Measurements from ENCODE around the gene TWIST2.

Gene TWIST2

GRCh38 chr2:238838786-238839327, 9.0 kb upstream of the TWIST2 start:
- no peak for DNase-seq

DNA sequence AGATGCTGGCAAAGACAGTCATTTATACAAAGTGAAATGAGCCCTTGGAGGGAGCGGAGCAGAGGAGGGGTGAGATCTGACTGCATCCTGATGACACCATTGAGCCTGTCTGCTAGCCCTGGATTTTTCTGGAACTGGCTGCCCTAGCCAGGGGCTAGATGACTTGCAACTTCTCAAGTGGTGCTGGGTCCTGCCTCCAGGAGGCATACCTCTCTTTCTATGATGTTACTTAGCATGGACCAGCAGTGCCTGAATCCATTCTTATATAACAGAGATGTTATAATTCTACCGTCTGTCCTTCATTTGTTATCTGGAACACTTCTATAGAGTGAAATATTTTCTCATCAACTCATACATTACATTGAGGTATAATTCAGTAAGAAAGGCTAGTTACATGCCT, 8.5 kb upstream of the TWIST2 start:
- DNase-seq = no peak

DNA sequence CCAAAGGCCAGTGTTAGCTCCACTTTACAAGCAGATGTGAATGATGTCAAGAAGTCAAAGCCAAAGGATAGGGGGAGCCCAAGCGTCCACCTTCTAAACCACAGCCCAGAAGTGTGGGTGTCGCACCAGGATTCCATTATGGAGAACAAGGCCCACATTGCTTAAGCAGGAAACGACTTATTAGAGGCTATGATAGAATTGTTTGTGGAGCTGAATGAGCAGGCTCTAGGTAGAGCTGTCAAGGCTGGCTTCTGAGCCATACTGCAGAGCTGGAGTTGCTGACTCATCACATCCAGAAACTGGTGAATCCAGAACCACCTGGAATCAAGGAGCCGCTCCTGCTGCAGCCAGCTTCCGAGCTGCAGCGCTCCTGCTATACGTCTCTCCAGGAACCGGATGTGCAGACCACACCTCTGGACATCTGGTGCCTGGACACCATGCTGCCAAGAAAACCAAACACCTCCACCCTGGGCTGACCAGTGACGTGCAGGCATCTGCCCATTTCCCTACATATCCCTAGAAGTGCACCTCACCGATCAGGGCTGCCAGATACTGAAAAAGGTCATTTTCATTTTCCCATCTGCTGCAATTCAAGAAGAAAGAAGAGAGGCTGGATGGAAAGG, 6.2 kb upstream of the TWIST2 start:
- no peak for DNase-seq

- peak; percentile 45 for DNase-seq
Observed at GRCh38 chr2:238843476-238843875, 4.4 kb upstream of the TWIST2 start.

DNA sequence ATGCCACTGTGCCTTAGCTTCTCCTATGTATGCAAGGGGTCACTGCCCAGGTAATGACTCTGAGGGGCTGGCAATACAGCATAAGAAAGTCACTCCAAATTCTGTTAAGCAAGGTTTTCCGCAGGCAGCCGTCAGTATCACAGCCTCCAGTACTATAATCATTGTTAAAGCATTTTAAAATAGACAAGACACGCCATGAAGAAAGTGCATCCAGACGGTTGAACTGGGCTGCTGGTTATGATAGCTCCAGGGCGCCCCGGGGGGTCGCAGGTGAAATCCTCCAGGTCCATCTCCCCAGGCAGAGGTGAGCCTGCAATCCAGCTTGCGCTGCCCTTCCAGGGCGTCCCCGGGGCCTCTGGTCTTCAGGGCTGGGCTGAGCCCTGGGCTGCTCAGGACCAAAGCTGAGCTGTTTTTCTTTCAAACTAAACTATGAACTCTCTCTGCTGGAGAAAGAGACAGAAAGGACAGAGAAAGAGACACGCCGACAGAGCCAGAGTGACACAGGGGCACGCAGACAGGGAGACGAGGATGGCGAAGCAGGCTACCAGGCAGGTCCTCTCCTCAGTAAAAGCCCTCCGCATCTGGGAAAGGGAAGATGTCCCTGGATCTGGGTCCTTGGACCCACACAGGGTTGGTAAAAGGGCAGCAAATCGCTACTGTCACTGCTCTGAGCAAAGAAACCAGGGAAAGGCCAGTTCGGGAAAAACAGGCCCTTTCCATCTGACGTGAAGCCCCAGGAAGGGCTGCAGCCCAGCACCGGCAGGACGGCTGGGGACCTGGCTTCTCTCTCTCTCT, 2.1 kb upstream of the TWIST2 start:
- no peak for DNase-seq

GRCh38 chr2:238846378-238846627, 1.6 kb upstream of the TWIST2 start:
- no peak for DNase-seq

- DNase-seq = peak; percentile 59
Observed at GRCh38 chr2:238846628-238847418, 1.1 kb upstream of the TWIST2 start.

GRCh38 chr2:238847419-238847801, 475 bp upstream of the TWIST2 start:
- DNase-seq = no peak

- no peak for DNase-seq
Observed at GRCh38 chr2:238848691-238848975, 748 bp downstream of the TWIST2 start.

GRCh38 chr2:238848976-238849853, 1.3 kb downstream of the TWIST2 start:
- DNase-seq = peak; percentile 51

GRCh38 chr2:238850091-238850490, 2.2 kb downstream of the TWIST2 start:
- DNase-seq = no peak

DNA sequence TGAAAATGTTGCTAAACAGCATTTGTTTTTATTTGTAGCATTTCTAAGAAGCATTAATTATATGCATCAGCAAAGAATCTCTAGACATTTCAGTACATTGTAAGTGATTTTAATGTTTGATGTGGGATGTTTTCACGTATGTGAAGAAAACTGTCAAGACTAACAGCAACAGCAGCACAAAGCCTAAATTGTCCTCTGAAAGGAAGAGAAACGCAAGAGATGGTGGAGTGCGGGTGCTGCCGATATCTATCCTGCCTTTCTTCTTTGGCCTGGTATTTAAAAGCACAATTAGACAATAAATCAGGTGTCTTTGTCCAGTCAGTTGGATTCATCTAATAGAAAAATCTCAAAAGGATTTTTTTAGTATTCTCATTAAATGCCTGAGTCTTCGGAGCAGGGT, 3.1 kb downstream of the TWIST2 start:
- peak; percentile 44 for DNase-seq

DNA sequence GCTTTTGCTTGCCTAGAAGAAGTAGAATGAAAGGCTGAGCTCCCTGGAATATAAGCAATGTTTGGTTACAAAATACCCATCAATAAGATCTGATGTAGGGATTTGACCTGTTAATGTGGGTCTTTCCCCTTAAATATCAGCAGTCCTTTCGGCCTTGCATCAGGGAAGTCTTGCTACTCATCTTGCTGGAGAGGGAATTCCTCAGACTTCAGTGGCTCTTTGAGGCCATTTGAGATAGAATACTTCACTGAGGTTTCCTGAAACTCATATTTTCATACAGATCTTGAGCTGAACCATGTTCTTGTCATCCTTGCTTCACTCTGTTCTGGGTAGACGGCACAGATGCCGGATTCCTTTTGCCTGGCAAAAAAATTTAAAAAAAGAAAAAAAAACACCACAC, 3.9 kb downstream of the TWIST2 start:
- peak; percentile 53 for DNase-seq

- peak; percentile 39 for DNase-seq
Observed at GRCh38 chr2:238852206-238852869, 4.5 kb downstream of the TWIST2 start.

GRCh38 chr2:238853218-238853617, 5.3 kb downstream of the TWIST2 start:
- DNase-seq = peak; percentile 45

DNA sequence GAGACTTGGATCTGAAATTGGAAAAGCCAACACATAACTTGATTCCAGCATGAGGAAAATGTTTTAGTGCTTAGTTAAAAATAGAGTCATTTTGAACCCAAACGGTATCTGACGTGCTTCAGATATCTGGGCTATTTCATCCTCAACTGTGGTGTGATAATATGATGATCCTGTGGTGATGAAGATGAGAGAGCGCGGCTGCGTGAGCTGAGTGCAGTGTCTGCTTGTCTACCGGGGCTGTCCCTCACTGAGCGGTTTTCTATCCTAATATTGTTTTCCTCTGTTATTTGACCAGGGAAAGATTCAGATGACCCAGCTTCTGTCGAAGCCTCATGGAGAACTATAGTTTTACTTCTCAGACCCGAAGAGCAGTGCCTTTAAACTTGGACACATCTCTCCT, 5.8 kb downstream of the TWIST2 start:
- DNase-seq = peak; percentile 67

GRCh38 chr2:238854246-238854645, 6.4 kb downstream of the TWIST2 start:
- DNase-seq = peak; percentile 57

- peak; percentile 65 for DNase-seq
Observed at GRCh38 chr2:238854699-238855229, 6.9 kb downstream of the TWIST2 start.

DNA sequence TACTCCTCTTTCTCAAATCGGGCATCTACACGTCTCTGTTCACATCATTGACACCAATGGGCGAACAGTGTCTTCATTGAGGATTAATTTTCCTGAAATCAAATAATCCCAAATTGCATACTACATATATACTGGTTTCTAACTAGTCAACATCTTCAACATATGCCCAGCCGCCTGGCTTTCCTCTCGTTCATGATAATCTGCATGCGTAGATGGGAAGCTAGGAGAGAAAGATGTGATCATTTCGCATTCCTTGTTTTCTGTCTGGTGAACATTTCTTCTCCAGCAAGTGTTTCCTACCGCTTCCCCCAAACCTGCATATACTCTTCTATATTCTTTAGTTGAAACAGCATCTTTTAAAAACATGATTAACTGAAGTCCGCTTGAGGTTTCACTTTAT, 7.4 kb downstream of the TWIST2 start:
- peak; percentile 52 for DNase-seq

DNA sequence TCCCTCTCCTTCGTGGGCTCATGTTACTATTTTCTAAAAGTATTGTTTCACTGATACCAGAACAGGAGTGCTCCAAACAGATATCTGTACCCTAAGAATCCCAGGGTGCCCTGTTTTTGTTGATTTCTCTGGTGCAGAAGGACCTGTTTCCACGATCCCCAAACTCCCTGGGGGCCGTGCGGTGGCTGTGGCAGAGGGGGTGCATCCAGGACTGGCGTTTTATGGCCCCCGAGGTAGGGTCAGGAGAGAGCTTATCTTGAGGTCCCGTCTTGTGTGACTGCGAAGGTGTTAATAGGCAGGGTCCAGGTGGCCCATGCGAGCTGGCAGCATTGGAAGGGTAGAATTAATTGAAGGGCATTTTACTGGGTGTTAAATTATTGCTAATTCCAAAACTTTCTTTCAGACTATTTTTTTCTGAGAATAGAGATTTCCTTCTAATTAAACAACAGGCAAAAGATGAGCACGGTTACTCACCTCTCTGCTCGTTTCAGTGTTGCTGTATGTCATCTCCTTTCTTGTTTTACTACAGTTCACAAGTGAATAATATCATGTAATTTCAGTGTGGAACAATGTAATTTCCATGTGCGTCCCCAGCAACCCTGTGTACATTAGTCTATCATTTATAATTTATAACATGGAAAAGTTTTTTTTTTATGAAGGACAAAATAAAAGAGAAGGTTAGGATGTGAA, 8.2 kb downstream of the TWIST2 start:
- DNase-seq = no peak

All from EL (cell line).